HG03575 (cell line): ENCODE data around the gene IGLL5.

Experiments
- ATAC-seq: cut with Tn5 transposase; IDR thresholded peaks from one replicate; pipeline ENCODE4 v1.9.1; 2021; ENCODE audit not compliant: unreplicated experiment, insufficient number of reproducible peaks, low FRiP score; ENCODE audit errors: extremely low read depth

Gene IGLL5

GRCh38 chr22:22857607-22858558, 29.7 kb upstream of the IGLL5 start:
- no peak for ATAC-seq

- ATAC-seq, result no peak
Measured at GRCh38 chr22:22858559-22858937, 29.1 kb upstream of the IGLL5 start.

DNA sequence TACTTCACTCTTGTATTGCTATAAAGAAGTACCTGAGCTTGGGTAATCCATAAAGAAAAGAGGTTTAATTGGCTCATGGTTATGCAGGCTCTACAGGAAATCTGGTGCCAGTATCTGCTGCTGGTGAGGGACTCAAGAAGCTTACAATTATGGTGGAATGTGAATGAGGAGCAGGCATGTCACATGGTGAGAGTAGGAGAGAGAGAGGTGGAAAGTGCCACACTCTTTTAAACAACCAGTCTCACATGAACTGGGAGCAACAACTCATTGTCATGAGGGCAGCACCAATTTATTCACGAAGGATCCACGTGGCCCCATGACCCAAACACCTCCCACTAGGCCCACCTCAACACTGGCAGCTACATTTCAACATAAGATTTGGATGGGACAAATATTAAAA, 24.6 kb upstream of the IGLL5 start:
- no peak for ATAC-seq

GRCh38 chr22:22865311-22866072, 22.1 kb upstream of the IGLL5 start:
- ATAC-seq, result no peak

DNA sequence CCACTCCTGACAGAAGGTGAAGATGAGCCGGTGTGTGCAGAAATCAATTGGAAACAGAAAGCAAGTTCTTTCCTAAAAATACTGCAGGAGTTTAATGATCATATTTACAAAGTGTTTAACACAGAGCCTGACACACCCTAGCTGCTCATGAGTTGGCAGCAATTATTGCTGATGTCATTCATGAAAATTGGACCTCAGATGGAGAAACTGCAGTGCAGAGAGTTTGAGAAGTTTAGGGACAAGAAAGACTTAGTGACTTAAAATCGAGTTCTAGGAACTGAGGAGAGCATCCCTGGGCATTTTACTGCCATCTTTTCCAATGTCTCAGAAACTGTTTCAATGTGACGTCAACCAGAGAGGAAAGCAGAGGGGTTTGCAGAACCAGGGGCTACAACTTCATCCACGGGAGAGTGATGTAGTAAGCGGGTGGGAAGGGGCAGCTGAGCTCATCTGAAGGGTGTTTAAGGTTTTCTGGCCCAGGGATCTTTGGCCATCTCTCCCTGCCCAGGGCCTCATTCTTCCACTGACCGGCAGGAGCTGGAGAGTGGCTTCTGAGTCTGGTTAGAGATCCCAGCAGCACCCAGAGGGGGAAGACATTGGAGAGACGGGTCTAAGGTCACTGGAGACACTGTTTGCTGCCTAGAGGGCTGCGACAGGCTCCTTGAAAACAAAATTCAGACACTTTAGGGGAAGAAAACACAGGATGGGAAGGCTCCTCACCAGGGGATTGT, 21.1 kb upstream of the IGLL5 start:
- no peak for ATAC-seq

DNA sequence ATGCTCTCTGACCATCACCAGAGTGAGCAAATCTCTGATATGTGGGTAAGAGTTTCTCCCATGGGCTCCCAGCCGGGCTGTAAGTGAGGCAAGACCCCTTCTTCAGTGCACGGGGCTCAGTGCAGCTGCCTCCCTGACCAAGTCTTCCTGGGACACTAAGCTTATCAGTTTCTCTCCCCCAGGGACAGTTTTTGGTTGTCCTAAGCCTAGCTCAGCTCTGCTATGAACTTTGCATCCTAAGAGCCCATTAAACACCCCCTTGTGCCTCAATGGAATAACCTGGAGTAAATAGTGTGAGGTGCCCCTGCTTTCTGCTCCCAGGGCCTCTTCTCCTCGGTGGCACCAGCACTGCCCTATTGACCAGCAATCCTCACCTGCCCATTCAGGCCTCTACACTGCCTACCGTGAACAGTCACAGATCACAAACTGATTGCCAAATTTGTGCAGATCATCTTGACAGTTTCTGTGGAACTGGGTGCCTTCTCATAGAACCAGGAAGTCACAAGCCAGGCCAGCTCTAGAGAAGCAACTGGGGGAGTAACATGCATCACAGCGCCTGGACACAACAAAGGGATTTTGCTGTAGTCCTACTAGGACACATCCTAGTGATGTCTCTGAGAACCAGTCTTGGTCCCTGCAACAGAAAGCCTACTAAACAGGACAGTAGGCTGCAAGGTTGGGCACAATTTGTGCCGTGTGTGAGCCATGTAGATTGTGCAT, 19.5 kb upstream of the IGLL5 start:
- no peak for ATAC-seq

- no peak for ATAC-seq
Measured at GRCh38 chr22:22870577-22871404, 16.8 kb upstream of the IGLL5 start.

GRCh38 chr22:22871536-22872278, 15.9 kb upstream of the IGLL5 start:
- no peak for ATAC-seq

- no peak for ATAC-seq
Measured at GRCh38 chr22:22872722-22873708, 14.6 kb upstream of the IGLL5 start.

GRCh38 chr22:22877523-22878210, 9.9 kb upstream of the IGLL5 start:
- ATAC-seq, result no peak

- ATAC-seq, result no peak
Measured at GRCh38 chr22:22878211-22878570, 9.4 kb upstream of the IGLL5 start.

DNA sequence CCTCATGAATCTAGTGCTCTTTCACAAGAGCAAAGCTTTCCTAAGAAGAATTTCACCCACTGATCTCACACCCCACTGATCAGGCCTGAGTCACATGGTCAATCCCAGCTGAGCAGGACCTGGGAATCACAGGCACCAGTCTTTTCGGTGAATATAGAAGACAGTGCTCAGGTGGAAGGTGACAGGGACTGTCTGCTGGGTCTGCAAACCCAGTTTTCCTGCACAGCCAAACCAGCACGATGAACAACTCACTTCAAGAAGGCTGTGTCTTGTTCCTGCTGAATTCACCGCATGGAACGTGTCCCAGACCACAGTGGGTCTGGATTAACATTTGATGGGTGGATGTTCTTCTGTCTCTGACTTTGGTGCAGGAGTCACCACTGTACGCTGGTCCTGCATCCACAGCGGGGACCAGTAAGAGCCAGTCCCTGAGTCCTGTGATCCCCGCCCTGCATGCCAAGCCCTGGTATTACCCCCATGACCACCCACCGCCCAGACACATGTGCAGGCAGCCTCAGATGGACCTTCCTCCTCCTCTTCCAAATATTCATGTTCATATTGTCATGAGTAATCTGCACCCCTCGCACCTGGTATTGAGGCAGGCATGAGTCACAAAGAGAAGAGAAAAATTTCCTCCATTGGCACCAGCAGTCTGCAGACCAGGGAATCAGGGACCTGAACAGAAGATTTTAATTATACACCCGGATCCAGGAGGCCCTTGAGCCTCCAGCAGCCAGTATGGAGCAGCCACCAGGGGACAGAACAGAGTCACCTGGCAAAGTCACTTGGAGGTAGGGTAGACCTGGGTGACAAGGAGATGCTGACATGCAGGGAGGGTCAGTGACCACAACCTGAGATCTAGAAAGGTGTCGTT, 8.6 kb upstream of the IGLL5 start:
- no peak for ATAC-seq

- ATAC-seq, result no peak
Measured at GRCh38 chr22:22879675-22880155, 7.9 kb upstream of the IGLL5 start.

DNA sequence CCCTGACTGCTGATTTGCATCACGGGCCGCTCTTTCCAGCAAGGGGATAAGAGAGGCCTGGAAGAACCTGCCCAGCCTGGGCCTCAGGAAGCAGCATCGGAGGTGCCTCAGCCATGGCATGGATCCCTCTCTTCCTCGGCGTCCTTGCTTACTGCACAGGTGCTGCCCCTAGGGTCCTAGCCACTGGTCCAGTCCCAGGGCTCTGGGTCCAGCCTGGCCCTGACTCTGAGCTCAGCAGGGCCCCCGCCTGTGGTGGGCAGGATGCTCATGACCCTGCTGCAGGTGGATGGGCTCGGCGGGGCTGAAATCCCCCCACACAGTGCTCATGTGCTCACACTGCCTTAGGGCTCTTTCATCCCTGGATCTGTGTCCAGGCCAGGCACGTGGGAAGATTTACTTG, 7.0 kb upstream of the IGLL5 start:
- ATAC-seq, result no peak
